BJ (cell line): ENCODE data around the gene TFAP2A. TPM values are rescaled to one million over a fixed set of nuclear protein-coding genes. Genes with fewer than 3 reads are reported as not detected.
A peak's percentile ranks its signal among the peaks of the same experiment; 100 is the strongest.

Experiments used
- CTCF ChIA-PET: fragments of 350-600 bp; formaldehyde crosslinking; extraction: SDS; loops from one replicate; lab custom pipeline; 2021; ENCODE audit warnings: antibody characterized with exemption, inconsistent platforms; lab: Yijun Ruan, JAX
- POLR2A ChIA-PET: fragments of 300-600 bp; sonication (Branson Sonifier 250); formaldehyde crosslinking; extraction: SDS; loops from one replicate; lab custom pipeline; 2021; ENCODE audit warnings: antibody characterized with exemption; lab: Charles Lee
- DNase-seq: peaks from one replicate; pipeline ENCODE4 v3.0.0-alpha.2; 2011; ENCODE audit warnings: low read depth
- H3K27me3 ChIP-seq: 2 replicates; pipeline ENCODE4 v1.6.0; 2011; ENCODE audit warnings: low read length; ENCODE audit not compliant: control insufficient read depth, insufficient read depth
- H3K36me3 ChIP-seq: 2 replicates; pipeline ENCODE4 v1.5.1; 2011; ENCODE audit warnings: low read length; ENCODE audit not compliant: control insufficient read depth, insufficient read depth
- H3K4me3 ChIP-seq: 2 replicates; pipeline ENCODE4 v1.5.1; 2011; ENCODE audit warnings: low read depth, mild to moderate bottlenecking, control low read depth, low read length
- polyA plus RNA-seq: library from polyadenylated mRNA; depleted of rRNA; stranded (reverse); fragments of >200 nt; gene quantifications from 2 replicates; pipeline ENCODE4 v1.2.3, GENCODE V29; 2011
- TF ChIP-seq, protein P1 (sequence below): IDR thresholded peaks from 2 replicates; pipeline ENCODE4 v1.5.1; 2011; ENCODE audit warnings: low read depth, mild to moderate bottlenecking, control low read depth, inconsistent platforms, low read length, moderate library complexity; ENCODE audit not compliant: insufficient read depth

The TFAP2A gene
- polyA plus RNA-seq, 1 experiment = 14.0 TPM

- TF ChIP-seq, protein P1, sequence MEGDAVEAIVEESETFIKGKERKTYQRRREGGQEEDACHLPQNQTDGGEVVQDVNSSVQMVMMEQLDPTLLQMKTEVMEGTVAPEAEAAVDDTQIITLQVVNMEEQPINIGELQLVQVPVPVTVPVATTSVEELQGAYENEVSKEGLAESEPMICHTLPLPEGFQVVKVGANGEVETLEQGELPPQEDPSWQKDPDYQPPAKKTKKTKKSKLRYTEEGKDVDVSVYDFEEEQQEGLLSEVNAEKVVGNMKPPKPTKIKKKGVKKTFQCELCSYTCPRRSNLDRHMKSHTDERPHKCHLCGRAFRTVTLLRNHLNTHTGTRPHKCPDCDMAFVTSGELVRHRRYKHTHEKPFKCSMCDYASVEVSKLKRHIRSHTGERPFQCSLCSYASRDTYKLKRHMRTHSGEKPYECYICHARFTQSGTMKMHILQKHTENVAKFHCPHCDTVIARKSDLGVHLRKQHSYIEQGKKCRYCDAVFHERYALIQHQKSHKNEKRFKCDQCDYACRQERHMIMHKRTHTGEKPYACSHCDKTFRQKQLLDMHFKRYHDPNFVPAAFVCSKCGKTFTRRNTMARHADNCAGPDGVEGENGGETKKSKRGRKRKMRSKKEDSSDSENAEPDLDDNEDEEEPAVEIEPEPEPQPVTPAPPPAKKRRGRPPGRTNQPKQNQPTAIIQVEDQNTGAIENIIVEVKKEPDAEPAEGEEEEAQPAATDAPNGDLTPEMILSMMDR = no peak
- no peaks in the 10 kb centered on the region for H3K36me3 ChIP-seq
- no peak overlapping the region for H3K4me3 ChIP-seq
- no peaks in the 10 kb centered on the region for H3K27me3 ChIP-seq
- DNase-seq = peak; percentile 40
- POLR2A ChIA-PET = no interaction called here
- CTCF ChIA-PET = interaction anchor here (0.7 to 1.0 kb wide), 3 partner anchors 11 to 172 kb away, joined by 3 read pairs; no protein-coding TSS in a partner anchor
Measured at GRCh38 chr6:10369896-10370295, 45.0 kb downstream of the TFAP2A start.

GRCh38 chr6:10368861-10369260, 46.0 kb downstream of the TFAP2A start:
- DNase-seq = no peak
- Histone ChIP-seq H3K4me3 (no peak overlapping the region), H3K27me3 (no peaks in the 10 kb centered on the region), H3K36me3 (no peaks in the 10 kb centered on the region)
- ChIA-PET CTCF (no interaction called here), POLR2A (no interaction called here)
- TF ChIP-seq, protein P1 = no peak

DNA sequence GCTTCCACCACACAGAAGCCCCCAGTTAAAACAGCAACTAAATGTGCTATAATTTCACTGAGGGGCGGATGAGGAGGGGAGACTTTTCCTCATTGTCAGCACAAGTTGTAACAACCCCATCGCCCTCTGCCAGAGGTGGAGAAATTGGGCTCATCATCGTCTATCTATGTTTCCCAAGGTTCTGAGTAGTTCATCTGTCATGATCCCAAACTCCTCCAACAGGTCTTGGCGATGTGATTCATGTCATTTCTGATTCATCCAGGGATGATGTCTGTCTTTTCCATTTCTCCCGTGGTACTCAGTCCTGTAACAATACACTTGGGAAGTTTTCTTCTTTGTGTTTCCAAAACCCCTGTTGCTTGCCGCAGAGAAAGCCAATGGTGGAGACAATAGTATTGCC, 51.0 kb downstream of the TFAP2A start:
- H3K36me3 ChIP-seq = no peaks in the 10 kb centered on the region
- TF ChIP-seq, protein P1 = no peak
- H3K4me3 ChIP-seq = no peak overlapping the region
- ChIA-PET POLR2A (no interaction called here), CTCF (interaction anchor here (0.8 kb wide), 1 partner anchor 12 kb away, joined by 3 read pairs; no protein-coding TSS in a partner anchor)
- no peaks in the 10 kb centered on the region for H3K27me3 ChIP-seq
- no peak for DNase-seq

DNA sequence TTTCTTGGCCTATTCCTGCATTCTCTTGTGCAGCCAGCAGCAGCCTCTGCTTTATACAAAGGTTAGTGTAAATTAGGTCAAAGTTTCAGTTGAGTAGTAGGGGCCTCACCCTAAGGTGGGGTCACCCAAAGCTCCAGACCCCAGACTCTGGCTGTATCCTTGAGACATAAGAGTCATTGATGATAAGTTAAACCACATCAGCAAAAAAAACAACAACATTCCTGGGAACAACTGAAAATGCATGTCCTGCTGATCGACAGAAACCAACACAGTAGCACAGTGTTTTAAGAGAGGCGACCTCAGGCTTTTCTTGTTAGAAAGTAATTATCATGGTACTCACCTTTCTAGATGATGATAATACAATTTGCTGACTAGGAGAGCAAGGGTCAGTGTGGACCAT, 52.6 kb downstream of the TFAP2A start:
- ChIA-PET CTCF (no interaction called here), POLR2A (no interaction called here)
- TF ChIP-seq, protein P1 = no peak
- no peak overlapping the region for H3K4me3 ChIP-seq
- no peaks in the 10 kb centered on the region for H3K27me3 ChIP-seq
- no peak for DNase-seq
- H3K36me3 ChIP-seq = no peaks in the 10 kb centered on the region

DNA sequence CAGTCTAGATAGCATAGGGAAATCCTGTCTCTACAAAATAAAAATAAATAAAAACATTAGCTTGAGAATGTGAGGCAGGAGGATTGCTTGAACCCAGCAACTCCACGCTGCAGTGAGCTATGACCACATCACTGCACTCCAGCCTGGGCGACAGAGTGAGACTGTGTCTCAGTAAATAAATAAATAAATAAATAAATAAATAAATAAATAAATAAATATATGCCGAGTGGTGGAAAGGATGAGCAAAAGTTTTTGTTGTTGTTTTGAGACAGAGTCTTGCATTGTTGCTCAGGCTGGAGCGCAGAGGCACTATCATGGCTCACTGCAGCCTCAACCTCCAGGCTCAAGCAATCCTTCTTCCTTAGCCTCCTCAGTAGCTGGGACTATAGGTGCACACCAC, 53.4 kb downstream of the TFAP2A start:
- TF ChIP-seq, protein P1 = no peak
- H3K36me3 ChIP-seq = no peaks in the 10 kb centered on the region
- ChIA-PET POLR2A (no interaction called here), CTCF (no interaction called here)
- DNase-seq = no peak
- no peak overlapping the region for H3K4me3 ChIP-seq
- H3K27me3 ChIP-seq = no peaks in the 10 kb centered on the region
